Fibroblast of the aortic adventitia (primary cell): Measurements from ENCODE around the gene CSNK2B. TPM values are rescaled to one million over a fixed set of nuclear protein-coding genes. Genes with fewer than 3 reads are reported as not detected.
A peak's percentile ranks its signal among the peaks of the same experiment; 100 is the strongest.

Source experiments
- DNase-seq: peaks from one replicate; pipeline ENCODE4 v3.0.0-alpha.2; 2010; ENCODE audit warnings: low read depth
- H3K4me3 ChIP-seq: 2 replicates; pipeline ENCODE4 v1.5.1; 2011; ENCODE audit warnings: low read depth, mild to moderate bottlenecking, control low read depth, low read length, moderate library complexity
- total RNA-seq: library from RNA; depleted of rRNA; stranded (reverse); fragments of >200 nt; gene quantifications from 2 replicates; pipeline ENCODE4 v1.2.3, GENCODE V29; 2012; ENCODE audit warnings: low replicate concordance
- TF ChIP-seq, protein P1 (sequence below): IDR thresholded peaks from 2 replicates; pipeline ENCODE4 v1.5.1; 2011; ENCODE audit warnings: mild to moderate bottlenecking, low read length, control low read depth, inconsistent platforms; ENCODE audit not compliant: insufficient read depth

Gene CSNK2B
- total RNA-seq, 1 donor, result 214 TPM

DNA sequence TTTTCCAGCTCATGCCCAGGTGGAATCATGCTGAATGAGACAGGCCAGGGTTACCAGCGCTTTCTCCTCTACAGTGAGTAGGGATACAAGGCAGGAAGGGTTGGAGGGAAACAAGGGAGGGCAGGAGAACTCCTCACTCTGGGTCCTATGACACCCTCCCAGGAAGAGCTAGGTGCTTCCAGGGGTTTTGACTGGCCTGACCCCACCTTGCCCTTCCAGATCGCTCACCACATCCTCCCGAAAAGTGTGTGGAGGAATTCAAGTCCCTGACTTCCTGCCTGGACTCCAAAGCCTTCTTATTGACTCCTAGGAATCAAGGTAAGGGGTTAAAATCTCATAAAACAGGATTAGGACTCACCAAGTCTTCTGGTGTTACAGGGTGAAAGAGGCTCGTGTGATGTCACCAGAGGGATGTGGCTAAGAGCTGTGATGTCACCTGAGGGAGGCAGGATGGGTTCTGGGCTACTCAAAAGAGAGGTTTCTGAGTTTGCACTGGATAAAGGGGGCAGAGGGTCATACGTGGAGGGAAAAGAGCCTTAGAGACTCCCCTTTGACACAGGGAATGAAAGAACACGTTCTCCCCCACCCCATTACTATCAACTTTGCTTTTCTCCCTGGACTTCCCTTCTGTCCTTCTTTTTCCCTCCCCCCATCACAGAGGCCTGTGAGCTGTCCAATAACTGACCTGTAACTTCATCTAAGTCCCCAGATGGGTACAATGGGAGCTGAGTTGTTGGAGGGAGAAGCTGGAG, 8.3 kb upstream of the CSNK2B start:
- TF ChIP-seq, protein P1, sequence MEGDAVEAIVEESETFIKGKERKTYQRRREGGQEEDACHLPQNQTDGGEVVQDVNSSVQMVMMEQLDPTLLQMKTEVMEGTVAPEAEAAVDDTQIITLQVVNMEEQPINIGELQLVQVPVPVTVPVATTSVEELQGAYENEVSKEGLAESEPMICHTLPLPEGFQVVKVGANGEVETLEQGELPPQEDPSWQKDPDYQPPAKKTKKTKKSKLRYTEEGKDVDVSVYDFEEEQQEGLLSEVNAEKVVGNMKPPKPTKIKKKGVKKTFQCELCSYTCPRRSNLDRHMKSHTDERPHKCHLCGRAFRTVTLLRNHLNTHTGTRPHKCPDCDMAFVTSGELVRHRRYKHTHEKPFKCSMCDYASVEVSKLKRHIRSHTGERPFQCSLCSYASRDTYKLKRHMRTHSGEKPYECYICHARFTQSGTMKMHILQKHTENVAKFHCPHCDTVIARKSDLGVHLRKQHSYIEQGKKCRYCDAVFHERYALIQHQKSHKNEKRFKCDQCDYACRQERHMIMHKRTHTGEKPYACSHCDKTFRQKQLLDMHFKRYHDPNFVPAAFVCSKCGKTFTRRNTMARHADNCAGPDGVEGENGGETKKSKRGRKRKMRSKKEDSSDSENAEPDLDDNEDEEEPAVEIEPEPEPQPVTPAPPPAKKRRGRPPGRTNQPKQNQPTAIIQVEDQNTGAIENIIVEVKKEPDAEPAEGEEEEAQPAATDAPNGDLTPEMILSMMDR, result no peak
- no peak for DNase-seq
- H3K4me3 ChIP-seq, result no peak overlapping the region

DNA sequence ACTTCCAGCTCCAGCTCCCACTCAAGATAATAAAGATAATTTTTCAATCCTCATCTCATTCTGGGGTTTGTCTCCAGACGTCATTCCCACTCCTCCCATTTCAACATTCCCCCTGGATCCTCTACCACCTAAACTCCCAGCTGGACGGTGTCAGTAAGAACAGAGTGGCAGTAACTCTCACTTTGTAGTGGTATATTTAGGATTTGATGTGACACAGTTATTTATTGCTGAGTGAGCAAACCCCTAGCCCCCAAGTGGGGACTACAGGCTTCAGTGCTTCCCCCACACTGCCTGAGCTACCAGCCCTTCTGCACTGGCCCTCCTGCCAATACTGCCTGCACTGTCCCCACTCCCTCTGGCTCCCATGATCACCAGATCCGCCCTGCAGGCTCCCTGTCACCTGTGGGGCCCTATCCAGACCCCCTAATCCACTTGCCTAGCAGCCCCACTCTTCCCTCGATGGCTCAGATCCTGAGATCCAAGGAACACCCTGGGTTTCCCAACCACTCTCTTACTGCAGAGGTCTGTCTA, 7.7 kb upstream of the CSNK2B start:
- no peak overlapping the region for H3K4me3 ChIP-seq
- no peak for DNase-seq
- TF ChIP-seq, protein P1, result no peak

DNA sequence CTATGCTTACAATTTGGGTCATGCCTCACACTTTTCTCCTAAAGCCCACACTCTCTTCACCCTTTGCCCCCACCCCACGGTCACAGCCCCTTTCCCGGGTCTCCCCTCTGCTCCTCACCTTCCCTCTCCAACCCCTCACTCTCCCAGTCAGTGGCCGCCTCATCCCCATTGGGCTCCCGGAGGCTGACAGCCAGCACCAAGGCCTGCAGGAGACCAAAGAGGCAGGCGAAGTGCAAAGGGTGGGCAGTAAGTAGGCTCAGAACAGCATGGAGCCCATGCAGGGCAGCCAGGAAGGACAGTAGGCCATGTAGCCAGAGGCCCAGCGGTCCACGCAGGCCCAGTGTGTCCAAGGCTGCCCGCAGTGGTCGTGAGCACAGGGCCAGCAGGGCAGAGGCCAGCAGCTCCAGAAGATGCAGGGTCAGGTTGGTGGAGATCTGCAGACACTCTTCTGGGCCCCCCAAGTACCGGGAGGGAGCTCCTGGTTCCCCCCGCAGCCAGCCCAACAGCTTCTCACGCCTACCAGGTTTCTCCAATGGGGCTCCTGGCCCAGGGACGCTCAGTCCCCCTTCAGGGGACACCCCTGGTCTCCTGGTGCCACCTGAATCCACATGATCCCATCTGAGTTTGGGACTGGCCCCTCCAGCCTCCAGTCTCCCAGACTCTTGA, 6.8 kb upstream of the CSNK2B start:
- TF ChIP-seq, protein P1, result no peak
- DNase-seq, result no peak
- H3K4me3 ChIP-seq, result peak overlapping the region; percentile 96

DNA sequence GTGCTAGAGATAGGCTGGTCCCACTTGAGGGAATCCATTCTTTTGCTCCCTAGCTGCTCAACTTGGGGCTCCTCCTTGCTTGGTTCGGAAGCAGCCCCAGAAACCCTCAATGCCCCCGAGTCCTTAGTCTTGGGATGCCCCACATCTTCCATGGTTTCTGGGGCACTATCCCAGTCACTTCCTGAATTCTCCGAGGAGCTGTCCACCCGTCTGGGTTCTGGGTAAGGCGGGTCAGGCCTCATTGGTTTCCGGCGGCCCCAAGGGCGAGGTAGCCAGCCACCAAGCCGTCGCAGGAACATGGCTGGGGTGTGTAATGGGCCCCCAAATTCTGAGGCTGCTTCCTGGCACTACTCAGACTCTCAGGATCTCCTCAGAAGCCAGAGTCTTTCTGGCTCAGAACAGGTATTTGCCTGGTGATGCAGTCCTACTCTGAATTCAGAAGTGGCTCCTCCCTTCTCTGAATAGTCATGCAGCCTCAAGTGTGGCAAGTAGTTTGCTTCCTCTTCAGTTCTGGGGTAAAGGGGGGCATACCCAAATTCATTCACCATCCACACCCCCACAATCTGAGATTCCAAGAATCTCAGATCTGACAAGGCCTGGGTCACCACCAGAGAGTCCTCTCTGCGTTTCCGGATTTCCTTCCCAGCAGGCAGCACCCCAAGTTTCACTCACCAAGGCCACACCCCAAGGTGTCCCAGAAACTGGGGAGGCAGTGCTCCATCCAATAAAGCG, 6.1 kb upstream of the CSNK2B start:
- TF ChIP-seq, protein P1, result no peak
- peak; percentile 33 for DNase-seq
- H3K4me3 ChIP-seq, result peak overlapping the region; percentile 96

DNA sequence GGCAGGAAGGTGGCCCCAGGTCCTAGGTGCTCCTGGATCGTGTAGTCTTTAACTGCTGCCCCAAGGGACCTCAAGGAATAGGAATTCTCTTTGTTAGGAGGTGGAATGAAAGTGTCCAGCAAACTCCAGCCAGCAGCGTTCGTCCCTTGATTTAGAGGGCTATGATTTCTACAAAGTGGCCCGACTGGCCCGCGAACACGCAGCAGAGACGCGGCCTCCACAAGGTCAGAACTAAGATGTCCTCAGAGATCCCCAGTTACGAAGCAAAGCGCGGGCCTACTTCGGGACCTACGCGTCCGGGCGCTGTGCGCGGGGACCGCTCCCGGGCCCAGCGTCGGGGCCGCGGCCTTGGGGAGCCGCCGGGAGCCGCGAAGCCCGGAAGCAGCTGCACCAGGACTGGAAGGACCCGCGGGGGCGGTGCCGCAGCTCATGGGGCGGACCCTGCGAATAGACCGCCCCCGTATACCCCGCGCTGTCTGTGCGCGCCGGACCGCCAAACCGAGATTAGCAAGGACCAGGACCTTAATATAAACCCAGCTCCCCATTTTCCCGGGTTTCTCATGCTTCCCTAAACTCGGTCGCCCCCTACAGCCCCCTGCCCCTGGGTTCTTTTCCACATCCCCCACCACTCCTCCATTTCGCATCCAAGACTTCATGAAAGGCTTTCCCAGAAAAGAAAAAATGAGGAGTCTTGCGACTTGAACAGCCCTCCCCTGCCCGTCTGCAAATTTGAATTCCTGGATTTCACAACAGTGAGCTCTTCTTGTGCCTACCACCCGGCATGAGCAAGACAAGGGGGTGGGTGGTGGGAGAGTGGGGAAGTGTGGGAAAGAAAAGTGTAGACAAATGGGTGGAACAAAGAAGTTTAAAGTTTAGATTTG, 5.3 kb upstream of the CSNK2B start, which contains the start of gene C6orf47:
Gene C6orf47, minus strand, starts transcription at position 398 of the 881 bp plus-strand sequence. CDS start 831 bp downstream, outside the sequence.
- TF ChIP-seq, protein P1, result no peak
- H3K4me3 ChIP-seq, result peak within 1 kb of the TSS; percentile 96
- peak; percentile 74 for DNase-seq
